Osteoblast (primary cell): ENCODE data around the gene BBOX1. TPM values are rescaled to one million over a fixed set of nuclear protein-coding genes. Genes with fewer than 3 reads are reported as not detected.

Experiments used
- DNase-seq: peaks from one replicate; pipeline ENCODE4 v3.0.0; 2011; ENCODE audit warnings: low spot score, mixed read lengths; ENCODE audit not compliant: insufficient read length; ENCODE audit errors: missing footprints
- H2AFZ ChIP-seq: 2 replicates; pipeline ENCODE4 v1.6.0; 2011; ENCODE audit warnings: mild to moderate bottlenecking, low read length
- H3K27ac ChIP-seq: 2 replicates; pipeline ENCODE4 v1.5.1; 2011; ENCODE audit warnings: mild to moderate bottlenecking, low read depth, low read length, moderate library complexity
- H3K27me3 ChIP-seq: 2 replicates; pipeline ENCODE4 v1.6.0; 2012; ENCODE audit warnings: mild to moderate bottlenecking, control low read depth, inconsistent platforms, low read length, moderate library complexity; ENCODE audit not compliant: insufficient read depth
- H3K36me3 ChIP-seq: 2 replicates; pipeline ENCODE4 v1.5.1; 2011; ENCODE audit warnings: mild to moderate bottlenecking, low read length, control low read depth, moderate library complexity; ENCODE audit not compliant: insufficient read depth
- H3K4me1 ChIP-seq: 2 replicates; pipeline ENCODE4 v1.5.1; 2011; ENCODE audit warnings: mild to moderate bottlenecking, low read length, control low read depth, moderate library complexity; ENCODE audit not compliant: insufficient read depth
- H3K4me2 ChIP-seq: 2 replicates; pipeline ENCODE4 v1.6.0; 2011; ENCODE audit warnings: mild to moderate bottlenecking, low read length; ENCODE audit not compliant: insufficient read depth
- H3K4me3 ChIP-seq: fragments of 200-600 bp; sonication (generic); 3 replicates; pipeline ENCODE4 v1.5.1; 2012; ENCODE audit warnings: mild to moderate bottlenecking, low read length, inconsistent platforms; ENCODE audit not compliant: insufficient read depth
- H3K79me2 ChIP-seq: 2 replicates; pipeline ENCODE4 v1.6.0; 2012; ENCODE audit warnings: mild to moderate bottlenecking, low read length, control low read depth, inconsistent platforms; ENCODE audit not compliant: insufficient read depth
- H3K9me3 ChIP-seq: 2 replicates; pipeline ENCODE4 v1.5.1; 2011; ENCODE audit warnings: low read depth, low read length, control low read depth
- H4K20me1 ChIP-seq: 2 replicates; pipeline ENCODE4 v1.6.0; 2012; ENCODE audit warnings: mild to moderate bottlenecking, low read length, control low read depth; ENCODE audit not compliant: insufficient read depth
- total RNA-seq: library from RNA; depleted of rRNA; stranded (reverse); fragments of >200 nt; gene quantifications from 2 replicates; pipeline ENCODE4 v1.2.3, GENCODE V29; 2012
- TF ChIP-seq, protein P1 (sequence below): IDR thresholded peaks from 2 replicates; pipeline ENCODE4 v1.5.1; 2011; ENCODE audit warnings: mild to moderate bottlenecking, low read depth, low read length, moderate library complexity; ENCODE audit errors: extremely low read depth

The BBOX1 gene
- total RNA-seq, 1 donor = 0.36 TPM

DNA sequence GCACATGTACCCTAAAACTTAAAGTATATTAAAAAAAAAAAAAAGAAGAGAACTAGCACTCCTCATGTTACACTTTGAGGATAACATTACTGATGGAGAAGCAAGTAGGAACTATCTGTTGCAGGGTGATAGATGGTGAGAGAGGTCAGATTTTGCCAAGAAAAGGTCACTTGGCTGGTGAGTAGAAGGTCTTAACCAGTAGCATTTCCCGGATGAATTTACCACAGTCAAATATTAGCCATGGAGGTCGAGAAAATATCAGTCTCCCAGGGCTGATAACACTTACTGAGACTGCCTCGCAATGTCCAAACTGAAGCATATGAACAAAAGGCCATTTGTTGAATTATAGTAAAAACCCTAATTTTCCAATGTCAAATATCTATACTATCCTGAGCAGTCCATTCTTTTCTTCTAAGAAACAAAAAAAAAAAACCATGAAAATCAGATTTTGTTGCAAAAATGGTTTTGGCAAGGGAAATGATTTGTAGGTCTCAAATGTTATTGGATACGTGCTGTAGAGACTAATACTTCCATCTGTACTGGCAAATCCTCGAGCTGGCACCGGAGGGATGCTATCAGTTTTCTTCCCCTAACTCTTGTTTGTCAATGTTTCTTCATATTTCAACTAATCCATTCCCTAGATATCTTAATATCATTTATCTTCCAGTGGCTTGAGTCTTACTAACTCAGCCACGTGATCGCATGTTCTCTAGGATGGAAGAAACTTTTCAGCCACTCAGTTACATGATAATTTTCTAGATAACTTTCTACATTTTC is 14.5 kb upstream of the BBOX1 start:
- Histone ChIP-seq H3K4me2 (no peak overlapping the region), H3K36me3 (no peaks in the 10 kb centered on the region), H3K79me2 (no peaks in the 10 kb centered on the region), H3K27ac (no peak overlapping the region), H3K9me3 (no peaks in the 10 kb centered on the region), H3K4me1 (peaks cover 4% of the 10 kb centered on the region), H3K27me3 (no peaks in the 10 kb centered on the region), H2AFZ (no peak overlapping the region), H4K20me1 (no peaks in the 10 kb centered on the region), H3K4me3 (no peak overlapping the region)
- no peak for DNase-seq
- TF ChIP-seq, protein P1, sequence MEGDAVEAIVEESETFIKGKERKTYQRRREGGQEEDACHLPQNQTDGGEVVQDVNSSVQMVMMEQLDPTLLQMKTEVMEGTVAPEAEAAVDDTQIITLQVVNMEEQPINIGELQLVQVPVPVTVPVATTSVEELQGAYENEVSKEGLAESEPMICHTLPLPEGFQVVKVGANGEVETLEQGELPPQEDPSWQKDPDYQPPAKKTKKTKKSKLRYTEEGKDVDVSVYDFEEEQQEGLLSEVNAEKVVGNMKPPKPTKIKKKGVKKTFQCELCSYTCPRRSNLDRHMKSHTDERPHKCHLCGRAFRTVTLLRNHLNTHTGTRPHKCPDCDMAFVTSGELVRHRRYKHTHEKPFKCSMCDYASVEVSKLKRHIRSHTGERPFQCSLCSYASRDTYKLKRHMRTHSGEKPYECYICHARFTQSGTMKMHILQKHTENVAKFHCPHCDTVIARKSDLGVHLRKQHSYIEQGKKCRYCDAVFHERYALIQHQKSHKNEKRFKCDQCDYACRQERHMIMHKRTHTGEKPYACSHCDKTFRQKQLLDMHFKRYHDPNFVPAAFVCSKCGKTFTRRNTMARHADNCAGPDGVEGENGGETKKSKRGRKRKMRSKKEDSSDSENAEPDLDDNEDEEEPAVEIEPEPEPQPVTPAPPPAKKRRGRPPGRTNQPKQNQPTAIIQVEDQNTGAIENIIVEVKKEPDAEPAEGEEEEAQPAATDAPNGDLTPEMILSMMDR = no peak

DNA sequence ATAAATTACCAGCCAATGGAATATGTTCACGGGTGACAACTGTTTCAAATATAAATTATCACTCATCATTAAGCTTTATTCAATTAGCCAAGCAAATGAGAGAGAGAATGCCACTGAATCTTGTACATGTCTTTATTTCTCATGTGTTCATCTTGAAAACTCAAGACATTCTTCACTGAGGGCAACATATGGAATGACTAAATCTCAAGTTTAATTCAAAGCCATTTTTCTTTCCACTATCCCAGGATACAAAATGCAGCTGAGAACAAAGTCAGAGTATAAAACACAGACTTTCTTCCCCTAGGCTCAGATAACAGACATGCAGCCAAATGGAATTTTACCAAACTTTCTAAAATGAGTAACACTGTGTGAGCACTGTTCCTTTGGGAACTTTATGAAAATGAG is 12.1 kb upstream of the BBOX1 start:
- no peak overlapping the region for H3K4me3 ChIP-seq
- peaks cover 4% of the 10 kb centered on the region for H3K4me1 ChIP-seq
- H3K36me3 ChIP-seq = no peaks in the 10 kb centered on the region
- no peak overlapping the region for H3K27ac ChIP-seq
- H3K4me2 ChIP-seq = no peak overlapping the region
- TF ChIP-seq, protein P1 = no peak
- no peaks in the 10 kb centered on the region for H3K79me2 ChIP-seq
- H4K20me1 ChIP-seq = no peaks in the 10 kb centered on the region
- H3K9me3 ChIP-seq = no peaks in the 10 kb centered on the region
- peak; percentile 27 for DNase-seq
- no peaks in the 10 kb centered on the region for H3K27me3 ChIP-seq
- H2AFZ ChIP-seq = no peak overlapping the region

DNA sequence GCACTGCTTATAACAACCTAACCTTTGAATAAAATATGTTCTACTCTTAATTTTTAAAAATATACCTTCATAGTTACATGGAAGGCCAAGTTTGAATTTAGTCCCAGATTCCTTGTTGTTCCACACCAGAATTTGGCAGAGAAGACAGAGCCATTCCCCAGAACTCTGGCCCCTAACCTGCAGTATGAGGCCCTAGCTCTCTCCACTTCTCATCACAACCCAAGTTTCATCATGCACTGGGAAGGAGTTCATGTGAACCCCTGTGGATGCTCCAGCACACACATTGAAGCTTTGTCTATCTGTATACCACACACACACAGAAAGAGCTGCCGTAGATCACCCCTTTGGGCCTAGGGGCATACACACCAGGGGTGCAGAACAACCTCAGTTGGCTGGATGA is 10.6 kb upstream of the BBOX1 start:
- H3K4me2 ChIP-seq = no peak overlapping the region
- peaks cover 4% of the 10 kb centered on the region for H3K4me1 ChIP-seq
- no peak overlapping the region for H3K27ac ChIP-seq
- no peak overlapping the region for H2AFZ ChIP-seq
- no peak overlapping the region for H3K4me3 ChIP-seq
- H3K27me3 ChIP-seq = no peaks in the 10 kb centered on the region
- DNase-seq = no peak
- H3K9me3 ChIP-seq = no peaks in the 10 kb centered on the region
- H3K79me2 ChIP-seq = no peaks in the 10 kb centered on the region
- no peaks in the 10 kb centered on the region for H3K36me3 ChIP-seq
- TF ChIP-seq, protein P1 = no peak
- no peaks in the 10 kb centered on the region for H4K20me1 ChIP-seq

DNA sequence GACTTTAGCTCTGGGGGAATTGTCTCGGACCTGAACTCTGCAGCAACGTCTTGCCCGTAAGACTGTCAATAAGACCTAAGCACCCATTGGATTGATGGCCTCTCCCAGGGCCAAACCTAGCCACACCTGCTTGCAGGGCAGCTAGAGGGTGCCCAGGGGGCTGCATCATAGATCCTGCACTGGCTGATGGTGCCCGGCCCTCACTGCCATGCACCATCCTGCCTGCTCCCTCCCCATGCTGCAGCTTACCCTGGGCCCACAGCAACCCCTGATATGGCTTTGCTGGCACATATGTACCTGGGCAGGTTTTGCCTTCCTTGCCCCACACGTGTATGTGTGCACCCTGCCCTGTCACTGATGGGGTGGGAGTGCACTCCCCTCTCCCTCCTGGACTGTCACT is 8.9 kb upstream of the BBOX1 start:
- H3K36me3 ChIP-seq = no peaks in the 10 kb centered on the region
- no peak overlapping the region for H3K4me2 ChIP-seq
- H3K4me3 ChIP-seq = no peak overlapping the region
- TF ChIP-seq, protein P1 = no peak
- H2AFZ ChIP-seq = no peak overlapping the region
- DNase-seq = no peak
- H3K79me2 ChIP-seq = no peaks in the 10 kb centered on the region
- H3K27me3 ChIP-seq = no peaks in the 10 kb centered on the region
- no peak overlapping the region for H3K27ac ChIP-seq
- no peaks in the 10 kb centered on the region for H3K9me3 ChIP-seq
- H3K4me1 ChIP-seq = peaks cover 4% of the 10 kb centered on the region
- H4K20me1 ChIP-seq = no peaks in the 10 kb centered on the region
